Ishikawa (cell line): ENCODE results near the gene IFNGR1.

Experiments
- CREB1 ChIP-seq: IDR thresholded peaks from 2 replicates; pipeline ENCODE4 v1.6.1; 2012; ENCODE audit warnings: low read depth
- EGR1 ChIP-seq: IDR thresholded peaks from 2 replicates; pipeline ENCODE4 v1.6.1; 2012
- EP300 ChIP-seq: IDR thresholded peaks from 2 replicates; pipeline ENCODE4 v1.6.1; 2012; ENCODE audit warnings: borderline replicate concordance
- FOXM1 ChIP-seq: IDR thresholded peaks from 2 replicates; pipeline ENCODE4 v1.6.1; 2012; ENCODE audit warnings: low read depth, borderline replicate concordance
- RAD21 ChIP-seq: IDR thresholded peaks from 2 replicates; pipeline ENCODE4 v1.6.1; 2012; ENCODE audit warnings: low read depth
- REST ChIP-seq: IDR thresholded peaks from 2 replicates; pipeline ENCODE4 v1.6.1; 2012; ENCODE audit warnings: low read depth, mild to moderate bottlenecking
- TCF12 ChIP-seq: IDR thresholded peaks from 2 replicates; pipeline ENCODE4 v1.6.1; 2012; ENCODE audit warnings: low read depth
- ZBTB7A ChIP-seq: IDR thresholded peaks from 2 replicates; pipeline ENCODE4 v1.6.1; 2012; ENCODE audit warnings: low read depth

GRCh38 chr6:137268911-137269310 is 49.7 kb upstream of the IFNGR1 start:
- TF ChIP-seq FOXM1 = no peak
- TF ChIP-seq EP300 = no peak
- TF ChIP-seq CREB1 = no peak
- no peak for TF ChIP-seq RAD21
- no peak for TF ChIP-seq REST
- no peak for TF ChIP-seq EGR1
- no peak for TF ChIP-seq TCF12
- no peak for TF ChIP-seq ZBTB7A
